WERI-Rb-1 (cell line): ENCODE data around the gene RAI1.
A peak's percentile ranks its signal among the peaks of the same experiment; 100 is the strongest.

Experiments
- DNase-seq: peaks from one replicate; pipeline ENCODE4 v3.0.0-alpha.2; 2020
- H3K27ac ChIP-seq: fragments of 250-450 bp; sonication (Bioruptor Pico); 2 replicates; pipeline ENCODE4 v1.5.1; 2020; ENCODE audit warnings: mild to moderate bottlenecking, moderate library complexity
- H3K27me3 ChIP-seq: fragments of 250-450 bp; sonication (Bioruptor Pico); 2 replicates; pipeline ENCODE4 v1.5.1; 2021; ENCODE audit warnings: mild to moderate bottlenecking, low read depth, moderate library complexity; ENCODE audit not compliant: insufficient read depth, severe bottlenecking
- H3K36me3 ChIP-seq: fragments of 250-450 bp; sonication (Bioruptor Pico); 2 replicates; pipeline ENCODE4 v1.5.1; 2020; ENCODE audit warnings: mild to moderate bottlenecking, moderate library complexity
- H3K4me3 ChIP-seq: 2 replicates; pipeline ENCODE4 v1.5.1; 2011; ENCODE audit warnings: low read depth, mild to moderate bottlenecking, control low read depth, low read length
- H3K9me3 ChIP-seq: fragments of 250-450 bp; sonication (Bioruptor Pico); 2 replicates; pipeline ENCODE4 v1.5.1; 2021; ENCODE audit warnings: mild to moderate bottlenecking, moderate library complexity; ENCODE audit not compliant: severe bottlenecking
- TF ChIP-seq, protein P1 (sequence below): IDR thresholded peaks from 2 replicates; pipeline ENCODE4 v1.5.1; 2011; ENCODE audit warnings: low read depth, mild to moderate bottlenecking, control low read depth, inconsistent platforms, low read length

RAI1 gene

DNA sequence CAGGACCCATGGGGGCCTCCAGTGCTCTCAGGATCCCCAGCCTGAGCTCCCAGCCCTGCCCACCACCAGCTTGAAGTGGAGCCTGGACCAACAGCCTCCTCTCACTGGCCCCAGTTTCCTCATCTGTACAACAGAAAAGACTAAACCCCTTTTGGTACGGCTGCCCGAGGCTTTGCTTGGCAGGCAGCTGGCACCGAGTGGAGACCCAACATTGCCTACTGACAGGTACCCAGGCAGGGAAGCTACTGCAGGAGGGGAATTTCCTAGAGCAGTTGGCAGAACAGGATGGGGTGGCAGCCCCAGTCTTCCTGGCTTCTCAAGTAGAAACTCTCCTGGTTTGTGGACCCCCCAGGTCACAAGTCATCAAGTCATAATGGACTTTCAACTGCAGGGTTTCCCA lies 141.4 kb downstream of the RAI1 start:
- Histone ChIP-seq H3K36me3 (peaks cover 53% of the 10 kb centered on the region), H3K27me3 (no peaks in the 10 kb centered on the region), H3K4me3 (peak overlapping the region; percentile 46), H3K27ac (peak overlapping the region; percentile 59), H3K9me3 (no peaks in the 10 kb centered on the region)
- DNase-seq: no peak
- TF ChIP-seq, protein P1, sequence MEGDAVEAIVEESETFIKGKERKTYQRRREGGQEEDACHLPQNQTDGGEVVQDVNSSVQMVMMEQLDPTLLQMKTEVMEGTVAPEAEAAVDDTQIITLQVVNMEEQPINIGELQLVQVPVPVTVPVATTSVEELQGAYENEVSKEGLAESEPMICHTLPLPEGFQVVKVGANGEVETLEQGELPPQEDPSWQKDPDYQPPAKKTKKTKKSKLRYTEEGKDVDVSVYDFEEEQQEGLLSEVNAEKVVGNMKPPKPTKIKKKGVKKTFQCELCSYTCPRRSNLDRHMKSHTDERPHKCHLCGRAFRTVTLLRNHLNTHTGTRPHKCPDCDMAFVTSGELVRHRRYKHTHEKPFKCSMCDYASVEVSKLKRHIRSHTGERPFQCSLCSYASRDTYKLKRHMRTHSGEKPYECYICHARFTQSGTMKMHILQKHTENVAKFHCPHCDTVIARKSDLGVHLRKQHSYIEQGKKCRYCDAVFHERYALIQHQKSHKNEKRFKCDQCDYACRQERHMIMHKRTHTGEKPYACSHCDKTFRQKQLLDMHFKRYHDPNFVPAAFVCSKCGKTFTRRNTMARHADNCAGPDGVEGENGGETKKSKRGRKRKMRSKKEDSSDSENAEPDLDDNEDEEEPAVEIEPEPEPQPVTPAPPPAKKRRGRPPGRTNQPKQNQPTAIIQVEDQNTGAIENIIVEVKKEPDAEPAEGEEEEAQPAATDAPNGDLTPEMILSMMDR: no peak

DNA sequence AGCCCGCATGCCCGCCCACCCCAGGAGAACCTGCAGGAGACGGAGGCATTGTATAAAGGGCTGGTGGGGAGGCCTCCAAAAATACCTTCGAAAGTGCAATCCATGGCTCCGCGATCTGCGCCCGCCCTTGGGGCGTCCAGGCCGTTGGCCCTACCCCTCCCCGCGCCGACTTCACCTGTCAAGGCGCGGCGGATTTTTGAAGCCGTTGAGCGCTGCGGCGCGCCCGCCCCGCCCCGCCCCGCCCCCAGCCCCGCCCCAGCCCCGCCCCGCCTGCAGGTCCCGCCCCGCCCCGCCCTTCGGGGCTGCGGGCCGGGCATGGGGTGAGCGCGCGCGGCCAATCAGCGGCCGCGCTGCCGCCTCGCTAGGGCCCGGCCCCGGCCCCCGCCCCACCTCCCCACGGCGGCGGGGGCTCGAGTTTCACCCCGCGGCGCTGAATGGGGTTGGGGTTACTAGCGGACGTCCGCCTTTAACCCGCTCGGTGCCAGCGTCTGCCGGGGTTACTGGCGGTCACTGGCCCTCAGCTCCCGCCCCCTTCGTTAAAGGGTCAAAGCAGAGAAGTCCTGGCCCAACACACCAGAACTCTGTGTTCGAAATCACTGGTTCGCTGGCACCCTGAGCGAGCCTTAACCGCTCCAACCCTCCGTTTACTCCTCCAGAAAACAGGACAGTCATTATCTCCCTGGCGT lies 142.3 kb downstream of the RAI1 start:
- DNase-seq: peak; percentile 89
- H3K27me3 ChIP-seq: no peaks in the 10 kb centered on the region
- H3K27ac ChIP-seq: peak overlapping the region; percentile 98
- TF ChIP-seq, protein P1: no peak
- no peaks in the 10 kb centered on the region for H3K9me3 ChIP-seq
- H3K36me3 ChIP-seq: peaks cover 48% of the 10 kb centered on the region
- peak overlapping the region; percentile 46 for H3K4me3 ChIP-seq

DNA sequence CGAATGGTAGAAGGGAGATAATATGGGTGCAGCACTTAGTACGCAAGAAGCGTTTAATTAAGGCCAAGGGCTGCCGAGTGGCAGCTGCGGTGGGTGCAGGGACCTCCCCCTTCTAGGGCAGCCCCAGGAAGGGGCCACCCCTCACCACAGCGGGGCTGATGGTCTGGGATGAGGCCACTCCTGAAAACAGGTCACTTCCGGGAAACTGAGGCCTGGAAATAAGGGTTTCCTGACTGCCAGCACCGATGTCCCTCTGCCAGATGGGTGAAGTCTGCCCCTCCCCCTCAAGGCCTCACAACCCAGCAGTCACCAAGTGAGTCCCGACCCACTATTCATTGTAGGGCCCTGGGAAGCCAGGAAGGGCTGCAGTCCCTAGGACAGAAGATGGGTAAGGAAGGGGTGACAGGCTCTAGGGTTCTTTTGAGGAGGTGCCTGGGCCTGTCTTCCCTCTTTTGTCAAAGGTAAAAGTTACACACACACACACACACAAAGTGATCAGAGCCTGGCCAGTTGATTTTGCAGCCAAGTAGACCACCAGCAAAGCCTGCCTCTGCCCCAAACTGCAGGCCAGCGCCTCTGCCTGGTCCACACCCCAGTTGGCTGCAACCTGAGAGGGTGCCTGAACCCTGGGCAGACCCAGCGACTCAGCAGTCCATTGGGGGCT lies 143.0 kb downstream of the RAI1 start:
- peaks cover 43% of the 10 kb centered on the region for H3K36me3 ChIP-seq
- peak; percentile 51 for DNase-seq
- peak overlapping the region; percentile 98 for H3K27ac ChIP-seq
- no peaks in the 10 kb centered on the region for H3K9me3 ChIP-seq
- peak overlapping the region; percentile 26 for H3K4me3 ChIP-seq
- TF ChIP-seq, protein P1: no peak
- H3K27me3 ChIP-seq: no peaks in the 10 kb centered on the region

DNA sequence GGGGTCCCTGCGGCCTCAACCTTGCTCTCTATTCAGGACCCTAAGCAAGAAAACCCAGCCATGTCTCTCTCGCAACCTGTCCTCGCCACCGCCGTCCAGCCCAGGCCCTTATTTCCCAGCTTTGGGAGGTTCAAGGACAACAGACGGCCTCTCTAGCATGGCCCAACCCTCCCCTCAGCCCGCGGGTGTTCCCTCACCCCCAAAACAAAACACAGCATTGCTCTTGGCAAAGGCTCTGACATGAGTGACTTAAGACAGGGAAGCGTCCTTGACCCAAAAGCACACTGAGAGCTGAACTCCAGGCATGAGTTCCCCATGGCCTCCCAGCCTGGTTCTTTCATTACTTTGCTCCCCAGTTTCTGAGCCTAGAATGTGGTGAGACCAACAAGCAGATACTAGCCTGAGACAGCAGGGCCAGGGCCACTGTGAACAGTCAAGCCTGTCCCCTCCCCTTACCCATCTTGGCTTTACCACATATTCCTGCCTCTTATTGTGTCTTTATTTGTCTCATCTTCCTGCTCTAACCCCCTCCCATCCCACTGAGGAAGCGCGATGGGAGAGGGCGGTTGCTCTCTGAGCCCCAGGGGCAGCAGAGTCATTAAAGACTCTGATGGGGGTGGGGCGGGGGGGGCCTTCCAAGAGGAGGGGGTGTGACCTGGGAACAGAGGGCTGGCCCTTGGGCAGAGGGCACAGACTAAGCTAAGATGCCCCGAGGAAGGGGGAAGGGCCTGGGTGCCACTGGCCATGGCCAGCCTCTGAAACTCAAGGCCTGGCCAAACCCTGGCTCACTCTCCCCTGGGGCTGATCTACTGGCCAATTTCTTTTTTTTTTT lies 143.7 kb downstream of the RAI1 start:
- Histone ChIP-seq H3K36me3 (peaks cover 43% of the 10 kb centered on the region), H3K9me3 (no peaks in the 10 kb centered on the region), H3K27me3 (no peaks in the 10 kb centered on the region), H3K27ac (peak overlapping the region; percentile 98), H3K4me3 (no peak overlapping the region)
- no peak for DNase-seq
- TF ChIP-seq, protein P1: no peak

DNA sequence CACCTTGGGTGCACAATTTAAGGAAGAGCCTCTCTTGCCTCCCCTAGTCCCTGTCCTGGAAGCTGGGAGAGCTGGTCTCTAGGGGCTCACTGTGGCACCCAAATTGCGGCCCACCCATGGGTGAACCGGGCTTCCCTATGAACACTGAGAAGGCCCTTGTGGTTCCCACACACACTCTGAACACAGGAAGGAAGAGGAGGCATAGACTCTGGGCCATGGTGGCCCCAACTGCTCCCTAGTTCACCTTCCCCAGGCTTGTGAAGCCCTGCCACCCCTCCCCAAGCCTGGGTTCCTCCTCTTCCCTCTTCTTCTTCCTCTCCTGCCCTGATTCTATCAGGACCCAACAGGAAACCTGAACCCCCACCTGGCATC lies 145.1 kb downstream of the RAI1 start:
- Histone ChIP-seq H3K27ac (no peak overlapping the region), H3K4me3 (no peak overlapping the region), H3K36me3 (peaks cover 31% of the 10 kb centered on the region), H3K9me3 (no peaks in the 10 kb centered on the region), H3K27me3 (no peaks in the 10 kb centered on the region)
- DNase-seq: no peak
- TF ChIP-seq, protein P1: no peak
